ENCODE measurements around the gene RXRB. TPM values are rescaled to one million over a fixed set of nuclear protein-coding genes. Genes with fewer than 3 reads are reported as not detected.

RXRB gene
- total and polyA plus RNA-seq, 2 of the 13 experiments (the other 11 are each of a cell fraction or from before 2014, with no cell fraction given), result 26.7 to 55.7 TPM

DNA sequence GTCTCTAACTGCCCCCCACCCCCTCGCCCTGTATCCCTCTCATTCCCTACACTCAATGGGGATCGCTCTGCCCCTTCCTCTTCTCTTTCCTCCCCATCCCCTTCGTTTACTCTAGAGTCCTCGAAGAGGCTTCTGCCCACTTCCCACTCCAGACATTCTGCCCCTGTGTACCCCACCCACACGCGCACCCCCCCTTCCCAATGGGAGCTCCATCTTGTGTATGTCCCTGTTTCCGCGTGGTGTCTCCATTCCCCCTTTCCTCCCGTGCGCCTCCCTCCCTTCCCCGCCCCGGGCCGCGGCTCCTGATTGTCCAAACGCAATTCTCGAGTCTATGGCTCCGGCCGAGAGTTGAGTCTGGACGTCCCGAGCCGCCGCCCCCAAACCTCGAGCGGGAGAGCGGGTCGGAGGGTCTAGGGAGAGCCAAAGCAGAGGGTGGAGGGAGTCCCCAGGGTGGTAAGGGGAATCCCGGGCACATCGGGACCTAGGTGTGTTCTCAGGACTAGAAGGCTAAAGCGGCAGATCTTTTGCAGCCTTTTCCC lies 7.2 kb upstream of the RXRB start (continued):
- TF ChIP-seq, protein P1, sequence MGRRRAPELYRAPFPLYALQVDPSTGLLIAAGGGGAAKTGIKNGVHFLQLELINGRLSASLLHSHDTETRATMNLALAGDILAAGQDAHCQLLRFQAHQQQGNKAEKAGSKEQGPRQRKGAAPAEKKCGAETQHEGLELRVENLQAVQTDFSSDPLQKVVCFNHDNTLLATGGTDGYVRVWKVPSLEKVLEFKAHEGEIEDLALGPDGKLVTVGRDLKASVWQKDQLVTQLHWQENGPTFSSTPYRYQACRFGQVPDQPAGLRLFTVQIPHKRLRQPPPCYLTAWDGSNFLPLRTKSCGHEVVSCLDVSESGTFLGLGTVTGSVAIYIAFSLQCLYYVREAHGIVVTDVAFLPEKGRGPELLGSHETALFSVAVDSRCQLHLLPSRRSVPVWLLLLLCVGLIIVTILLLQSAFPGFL (CRISPR knock-in tag; IDR thresholded peaks at IDR 0.05), result no peak
- 0 out of 2 replicates have a peak, but pooled peaks have one; percentile 29 for TF ChIP-seq ZNF777 (CRISPR knock-in tag; IDR thresholded peaks at IDR 0.05)
- TF ChIP-seq ZNF510 (CRISPR knock-in tag; IDR thresholded peaks at IDR 0.05; ENCODE audit: low read depth), result no peak
- 0 out of 2 replicates have a peak, but pooled peaks have one; percentile 55 for TF ChIP-seq MTF2 (CRISPR knock-in tag; IDR thresholded peaks at IDR 0.05; ENCODE audit: borderline replicate concordance)
- TF ChIP-seq ZBTB1 (CRISPR knock-in tag; IDR thresholded peaks at IDR 0.05; ENCODE audit: borderline replicate concordance), result no peak
- TF ChIP-seq HES4 (CRISPR knock-in tag; IDR thresholded peaks at IDR 0.05; ENCODE audit: borderline replicate concordance), result no peak
- 0 out of 2 replicates have a peak, but pooled peaks have one; percentile 5 for TF ChIP-seq ZNF441 (CRISPR knock-in tag; IDR thresholded peaks at IDR 0.05; ENCODE audit: borderline replicate concordance)
- TF ChIP-seq, protein P2, sequence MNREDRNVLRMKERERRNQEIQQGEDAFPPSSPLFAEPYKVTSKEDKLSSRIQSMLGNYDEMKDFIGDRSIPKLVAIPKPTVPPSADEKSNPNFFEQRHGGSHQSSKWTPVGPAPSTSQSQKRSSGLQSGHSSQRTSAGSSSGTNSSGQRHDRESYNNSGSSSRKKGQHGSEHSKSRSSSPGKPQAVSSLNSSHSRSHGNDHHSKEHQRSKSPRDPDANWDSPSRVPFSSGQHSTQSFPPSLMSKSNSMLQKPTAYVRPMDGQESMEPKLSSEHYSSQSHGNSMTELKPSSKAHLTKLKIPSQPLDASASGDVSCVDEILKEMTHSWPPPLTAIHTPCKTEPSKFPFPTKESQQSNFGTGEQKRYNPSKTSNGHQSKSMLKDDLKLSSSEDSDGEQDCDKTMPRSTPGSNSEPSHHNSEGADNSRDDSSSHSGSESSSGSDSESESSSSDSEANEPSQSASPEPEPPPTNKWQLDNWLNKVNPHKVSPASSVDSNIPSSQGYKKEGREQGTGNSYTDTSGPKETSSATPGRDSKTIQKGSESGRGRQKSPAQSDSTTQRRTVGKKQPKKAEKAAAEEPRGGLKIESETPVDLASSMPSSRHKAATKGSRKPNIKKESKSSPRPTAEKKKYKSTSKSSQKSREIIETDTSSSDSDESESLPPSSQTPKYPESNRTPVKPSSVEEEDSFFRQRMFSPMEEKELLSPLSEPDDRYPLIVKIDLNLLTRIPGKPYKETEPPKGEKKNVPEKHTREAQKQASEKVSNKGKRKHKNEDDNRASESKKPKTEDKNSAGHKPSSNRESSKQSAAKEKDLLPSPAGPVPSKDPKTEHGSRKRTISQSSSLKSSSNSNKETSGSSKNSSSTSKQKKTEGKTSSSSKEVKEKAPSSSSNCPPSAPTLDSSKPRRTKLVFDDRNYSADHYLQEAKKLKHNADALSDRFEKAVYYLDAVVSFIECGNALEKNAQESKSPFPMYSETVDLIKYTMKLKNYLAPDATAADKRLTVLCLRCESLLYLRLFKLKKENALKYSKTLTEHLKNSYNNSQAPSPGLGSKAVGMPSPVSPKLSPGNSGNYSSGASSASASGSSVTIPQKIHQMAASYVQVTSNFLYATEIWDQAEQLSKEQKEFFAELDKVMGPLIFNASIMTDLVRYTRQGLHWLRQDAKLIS (CRISPR knock-in tag; IDR thresholded peaks at IDR 0.05), result peak; percentile 32; the same call in 1 of the 2 replicates
- TF ChIP-seq, protein P3, sequence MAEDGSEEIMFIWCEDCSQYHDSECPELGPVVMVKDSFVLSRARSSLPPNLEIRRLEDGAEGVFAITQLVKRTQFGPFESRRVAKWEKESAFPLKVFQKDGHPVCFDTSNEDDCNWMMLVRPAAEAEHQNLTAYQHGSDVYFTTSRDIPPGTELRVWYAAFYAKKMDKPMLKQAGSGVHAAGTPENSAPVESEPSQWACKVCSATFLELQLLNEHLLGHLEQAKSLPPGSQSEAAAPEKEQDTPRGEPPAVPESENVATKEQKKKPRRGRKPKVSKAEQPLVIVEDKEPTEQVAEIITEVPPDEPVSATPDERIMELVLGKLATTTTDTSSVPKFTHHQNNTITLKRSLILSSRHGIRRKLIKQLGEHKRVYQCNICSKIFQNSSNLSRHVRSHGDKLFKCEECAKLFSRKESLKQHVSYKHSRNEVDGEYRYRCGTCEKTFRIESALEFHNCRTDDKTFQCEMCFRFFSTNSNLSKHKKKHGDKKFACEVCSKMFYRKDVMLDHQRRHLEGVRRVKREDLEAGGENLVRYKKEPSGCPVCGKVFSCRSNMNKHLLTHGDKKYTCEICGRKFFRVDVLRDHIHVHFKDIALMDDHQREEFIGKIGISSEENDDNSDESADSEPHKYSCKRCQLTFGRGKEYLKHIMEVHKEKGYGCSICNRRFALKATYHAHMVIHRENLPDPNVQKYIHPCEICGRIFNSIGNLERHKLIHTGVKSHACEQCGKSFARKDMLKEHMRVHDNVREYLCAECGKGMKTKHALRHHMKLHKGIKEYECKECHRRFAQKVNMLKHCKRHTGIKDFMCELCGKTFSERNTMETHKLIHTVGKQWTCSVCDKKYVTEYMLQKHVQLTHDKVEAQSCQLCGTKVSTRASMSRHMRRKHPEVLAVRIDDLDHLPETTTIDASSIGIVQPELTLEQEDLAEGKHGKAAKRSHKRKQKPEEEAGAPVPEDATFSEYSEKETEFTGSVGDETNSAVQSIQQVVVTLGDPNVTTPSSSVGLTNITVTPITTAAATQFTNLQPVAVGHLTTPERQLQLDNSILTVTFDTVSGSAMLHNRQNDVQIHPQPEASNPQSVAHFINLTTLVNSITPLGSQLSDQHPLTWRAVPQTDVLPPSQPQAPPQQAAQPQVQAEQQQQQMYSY (CRISPR knock-in tag; IDR thresholded peaks at IDR 0.05), result peak; percentile 6; the same call in 1 of the 2 replicates
- TF ChIP-seq, protein P4, sequence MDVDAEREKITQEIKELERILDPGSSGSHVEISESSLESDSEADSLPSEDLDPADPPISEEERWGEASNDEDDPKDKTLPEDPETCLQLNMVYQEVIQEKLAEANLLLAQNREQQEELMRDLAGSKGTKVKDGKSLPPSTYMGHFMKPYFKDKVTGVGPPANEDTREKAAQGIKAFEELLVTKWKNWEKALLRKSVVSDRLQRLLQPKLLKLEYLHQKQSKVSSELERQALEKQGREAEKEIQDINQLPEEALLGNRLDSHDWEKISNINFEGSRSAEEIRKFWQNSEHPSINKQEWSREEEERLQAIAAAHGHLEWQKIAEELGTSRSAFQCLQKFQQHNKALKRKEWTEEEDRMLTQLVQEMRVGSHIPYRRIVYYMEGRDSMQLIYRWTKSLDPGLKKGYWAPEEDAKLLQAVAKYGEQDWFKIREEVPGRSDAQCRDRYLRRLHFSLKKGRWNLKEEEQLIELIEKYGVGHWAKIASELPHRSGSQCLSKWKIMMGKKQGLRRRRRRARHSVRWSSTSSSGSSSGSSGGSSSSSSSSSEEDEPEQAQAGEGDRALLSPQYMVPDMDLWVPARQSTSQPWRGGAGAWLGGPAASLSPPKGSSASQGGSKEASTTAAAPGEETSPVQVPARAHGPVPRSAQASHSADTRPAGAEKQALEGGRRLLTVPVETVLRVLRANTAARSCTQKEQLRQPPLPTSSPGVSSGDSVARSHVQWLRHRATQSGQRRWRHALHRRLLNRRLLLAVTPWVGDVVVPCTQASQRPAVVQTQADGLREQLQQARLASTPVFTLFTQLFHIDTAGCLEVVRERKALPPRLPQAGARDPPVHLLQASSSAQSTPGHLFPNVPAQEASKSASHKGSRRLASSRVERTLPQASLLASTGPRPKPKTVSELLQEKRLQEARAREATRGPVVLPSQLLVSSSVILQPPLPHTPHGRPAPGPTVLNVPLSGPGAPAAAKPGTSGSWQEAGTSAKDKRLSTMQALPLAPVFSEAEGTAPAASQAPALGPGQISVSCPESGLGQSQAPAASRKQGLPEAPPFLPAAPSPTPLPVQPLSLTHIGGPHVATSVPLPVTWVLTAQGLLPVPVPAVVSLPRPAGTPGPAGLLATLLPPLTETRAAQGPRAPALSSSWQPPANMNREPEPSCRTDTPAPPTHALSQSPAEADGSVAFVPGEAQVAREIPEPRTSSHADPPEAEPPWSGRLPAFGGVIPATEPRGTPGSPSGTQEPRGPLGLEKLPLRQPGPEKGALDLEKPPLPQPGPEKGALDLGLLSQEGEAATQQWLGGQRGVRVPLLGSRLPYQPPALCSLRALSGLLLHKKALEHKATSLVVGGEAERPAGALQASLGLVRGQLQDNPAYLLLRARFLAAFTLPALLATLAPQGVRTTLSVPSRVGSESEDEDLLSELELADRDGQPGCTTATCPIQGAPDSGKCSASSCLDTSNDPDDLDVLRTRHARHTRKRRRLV (CRISPR knock-in tag; IDR thresholded peaks at IDR 0.05), result peak; percentile 49; the same call in 1 of the 2 replicates
- no peak for TF ChIP-seq MLLT10 (CRISPR knock-in tag; IDR thresholded peaks at IDR 0.05)
- TF ChIP-seq HDAC2 (CRISPR knock-in tag; IDR thresholded peaks at IDR 0.05), result no peak
- peak; percentile 20; the same call in 1 of the 2 replicates for TF ChIP-seq ZNF678 (CRISPR knock-in tag; IDR thresholded peaks at IDR 0.05)
